Memory B cell (primary cell): ENCODE measurements around the gene CEP76.
A peak's percentile ranks its signal among the peaks of the same experiment; 100 is the strongest.

ENCODE experiments used
- ATAC-seq: fragments of 150-1000 bp; cut with Tn5 transposase; 2 replicates; pipeline ENCODE4 v1.10.0; 2021; ENCODE audit warnings: low read depth, mild to moderate bottlenecking, moderate library complexity
- DNase-seq, 2 donors: peaks; one replicate each; pipeline ENCODE4 v3.0.0; 2022; ENCODE audit warnings: low spot score in 2 of 2
- H3K27ac Mint-ChIP-seq: one replicate; pipeline ENCODE4 v1.8.0; 2022; ENCODE audit warnings: mild to moderate bottlenecking, moderate library complexity, mixed read lengths
- H3K27me3 Mint-ChIP-seq: one replicate; pipeline ENCODE4 v1.8.0; 2022; ENCODE audit warnings: mixed read lengths
- H3K36me3 Mint-ChIP-seq: one replicate; pipeline ENCODE4 v1.8.0; 2022; ENCODE audit warnings: mild to moderate bottlenecking, mixed read lengths
- H3K4me1 Mint-ChIP-seq: one replicate; pipeline ENCODE4 v1.8.0; 2022; ENCODE audit warnings: mixed read lengths
- H3K4me3 Mint-ChIP-seq: one replicate; pipeline ENCODE4 v1.8.0; 2022; ENCODE audit warnings: mild to moderate bottlenecking, moderate library complexity, mixed read lengths
- H3K9me3 Mint-ChIP-seq: one replicate; pipeline ENCODE4 v1.8.0; 2022; ENCODE audit warnings: mixed read lengths

Gene CEP76

GRCh38 chr18:12679183-12679786 is 23.2 kb downstream of the CEP76 start:
- Mint-ChIP-seq H3K4me1 (no peaks in the 10 kb centered on the region), H3K9me3 (no peaks in the 10 kb centered on the region), H3K27ac (no peak overlapping the region), H3K36me3 (peaks cover 14% of the 10 kb centered on the region), H3K4me3 (no peak overlapping the region), H3K27me3 (no peaks in the 10 kb centered on the region)
- ATAC-seq (no peak), DNase-seq (no peak)

GRCh38 chr18:12668041-12668440 is 34.5 kb downstream of the CEP76 start:
- H3K4me3 Mint-ChIP-seq: no peak overlapping the region
- no peak overlapping the region for H3K27ac Mint-ChIP-seq
- H3K9me3 Mint-ChIP-seq: no peaks in the 10 kb centered on the region
- ATAC-seq (no peak), DNase-seq (no peak)
- H3K36me3 Mint-ChIP-seq: no peaks in the 10 kb centered on the region
- H3K27me3 Mint-ChIP-seq: no peaks in the 10 kb centered on the region
- H3K4me1 Mint-ChIP-seq: no peaks in the 10 kb centered on the region

DNA sequence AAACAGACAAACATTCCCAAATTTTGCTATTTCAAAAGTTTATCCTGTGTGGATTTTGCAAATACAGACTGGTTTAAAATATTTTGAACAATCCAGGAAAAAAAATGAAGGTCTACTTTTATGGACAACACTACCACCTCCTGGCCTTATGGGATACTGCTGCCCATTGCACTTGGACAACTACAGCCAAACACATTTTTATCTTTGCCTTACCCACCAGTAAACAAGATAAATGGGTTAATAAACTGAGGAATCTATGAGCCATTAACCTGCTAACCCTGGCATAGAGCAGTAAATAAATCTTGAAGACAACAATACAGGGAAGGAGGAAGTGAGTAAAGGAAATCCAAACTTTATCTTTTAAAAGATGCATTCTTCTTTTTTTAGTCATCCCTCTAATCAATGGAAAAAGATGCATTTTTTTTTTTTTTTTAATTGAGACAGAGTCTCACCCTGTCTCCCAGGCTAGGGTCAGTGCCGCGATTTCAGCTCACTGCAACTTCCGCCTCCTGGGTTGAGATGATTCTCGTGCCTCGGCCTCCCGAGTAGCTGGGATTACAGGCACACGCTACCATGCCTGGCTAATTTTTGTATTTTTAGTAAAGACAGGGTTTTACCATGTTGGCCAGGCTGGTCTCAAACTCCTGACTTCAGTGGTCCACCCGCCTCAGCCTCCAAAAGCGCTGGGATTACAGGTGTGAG is 42.5 kb downstream of the CEP76 start:
- Mint-ChIP-seq H3K36me3 (no peaks in the 10 kb centered on the region), H3K9me3 (no peaks in the 10 kb centered on the region), H3K27ac (no peak overlapping the region), H3K27me3 (peaks cover under 1% of the 10 kb centered on the region), H3K4me3 (no peak overlapping the region), H3K4me1 (peaks cover 8% of the 10 kb centered on the region)
- peak; percentile 23 to 30 for DNase-seq
- peak; percentile 38 for ATAC-seq

DNA sequence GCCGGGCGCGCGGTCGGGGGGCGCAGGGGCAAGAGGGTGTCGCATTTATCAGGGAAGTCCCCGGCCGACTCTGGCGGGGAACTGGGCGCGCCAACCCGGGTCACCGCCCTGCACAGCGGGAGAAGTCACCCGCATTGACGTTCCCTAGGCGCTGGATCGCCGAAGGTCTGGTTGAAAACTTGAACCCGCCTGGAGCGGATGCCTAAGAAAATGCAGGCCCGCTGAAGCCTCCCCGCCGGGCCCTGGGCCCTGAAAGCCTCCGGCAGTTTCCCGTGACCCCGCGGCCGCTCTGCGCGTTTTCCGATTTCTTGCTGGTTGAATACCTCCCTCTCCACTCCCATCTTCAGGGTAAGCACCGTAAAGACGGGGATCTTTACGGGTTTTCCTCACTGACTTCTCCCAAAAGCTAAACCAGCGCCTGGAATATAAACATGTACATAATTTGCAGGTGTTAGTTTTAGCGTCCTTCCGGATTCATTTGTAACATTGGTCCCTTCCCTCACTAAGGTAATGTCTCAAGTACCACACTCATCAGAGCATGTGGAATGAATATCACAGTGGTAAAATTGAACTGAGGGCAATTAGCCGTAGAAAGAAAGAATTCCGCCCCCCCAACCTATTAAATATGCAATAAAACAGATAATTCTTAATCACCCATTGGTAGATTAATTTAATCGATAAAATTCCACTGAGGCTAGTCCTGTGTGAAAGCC is 43.9 kb downstream of the CEP76 start:
- DNase-seq (peak in 1 of 2 donors; percentile 11), ATAC-seq (peak; percentile 39)
- peaks cover 8% of the 10 kb centered on the region for H3K4me1 Mint-ChIP-seq
- H3K27ac Mint-ChIP-seq: no peak overlapping the region
- no peaks in the 10 kb centered on the region for H3K9me3 Mint-ChIP-seq
- peak overlapping the region; percentile 90 for H3K4me3 Mint-ChIP-seq
- no peaks in the 10 kb centered on the region for H3K36me3 Mint-ChIP-seq
- H3K27me3 Mint-ChIP-seq: peaks cover 1% of the 10 kb centered on the region

DNA sequence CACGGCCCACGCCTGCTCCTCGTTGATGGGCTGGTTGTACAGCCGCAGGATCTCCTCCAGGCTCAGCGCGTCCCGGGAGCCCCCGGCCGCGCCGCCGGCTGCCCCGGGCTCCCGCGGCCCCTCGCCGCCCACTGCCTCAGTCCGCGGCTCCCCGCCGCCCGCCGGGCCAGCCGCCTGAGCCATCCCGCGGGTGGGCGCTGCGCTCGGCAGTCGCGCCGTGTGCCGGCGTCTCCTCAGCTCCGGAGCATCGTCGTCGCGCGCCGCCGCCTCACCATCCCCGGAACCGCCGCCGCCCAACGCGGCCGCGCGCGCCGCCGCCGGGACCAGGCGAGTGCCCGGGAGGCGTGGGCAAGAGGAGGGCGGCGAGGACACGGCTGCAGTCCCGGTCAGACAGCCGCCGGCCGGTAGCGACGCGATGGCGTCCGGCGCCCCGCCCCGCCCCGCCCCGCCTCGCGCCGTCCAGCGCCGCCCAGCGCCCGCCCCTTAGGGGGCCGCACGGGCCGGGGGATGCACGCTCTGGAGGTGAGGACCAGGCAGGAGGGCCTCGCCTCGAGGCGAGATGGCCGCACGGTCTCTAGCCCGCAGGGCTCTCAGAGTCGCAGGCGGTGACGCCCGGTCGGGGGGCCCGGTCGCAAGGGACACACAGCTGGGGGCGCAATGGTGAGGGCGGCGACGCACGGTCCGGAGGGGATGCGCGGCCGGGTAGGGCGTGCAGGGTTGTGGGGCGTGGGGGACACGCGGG is 44.7 kb downstream of the CEP76 start, which contains the start of gene SPIRE1:
TSS of gene SPIRE1 (minus strand) at position 424 of the 742 bp plus-strand sequence. CDS start at position 183, 241 bp downstream.
- H3K9me3 Mint-ChIP-seq: no peaks in the 10 kb centered on the region
- H3K36me3 Mint-ChIP-seq: no peaks in the 10 kb centered on the region
- ATAC-seq (peak; percentile 59), DNase-seq (peak in 1 of 2 donors; percentile 50)
- peaks cover 8% of the 10 kb centered on the region for H3K4me1 Mint-ChIP-seq
- no peak within 1 kb of the TSS for H3K27ac Mint-ChIP-seq
- peak within 1 kb of the TSS; percentile 90 for H3K4me3 Mint-ChIP-seq
- peaks cover 4% of the 10 kb centered on the region for H3K27me3 Mint-ChIP-seq

GRCh38 chr18:12656938-12657683 is 45.4 kb downstream of the CEP76 start:
- peak; percentile 63 for ATAC-seq
- peak overlapping the region; percentile 31 for H3K4me3 Mint-ChIP-seq
- DNase-seq: peak; percentile 14 to 28
- no peaks in the 10 kb centered on the region for H3K36me3 Mint-ChIP-seq
- H3K4me1 Mint-ChIP-seq: peaks cover 8% of the 10 kb centered on the region
- H3K9me3 Mint-ChIP-seq: no peaks in the 10 kb centered on the region
- peaks cover 6% of the 10 kb centered on the region for H3K27me3 Mint-ChIP-seq
- H3K27ac Mint-ChIP-seq: no peak overlapping the region

GRCh38 chr18:12656605-12656937 is 46.0 kb downstream of the CEP76 start:
- H3K9me3 Mint-ChIP-seq: no peaks in the 10 kb centered on the region
- peaks cover 8% of the 10 kb centered on the region for H3K4me1 Mint-ChIP-seq
- DNase-seq (no peak), ATAC-seq (no peak)
- no peaks in the 10 kb centered on the region for H3K36me3 Mint-ChIP-seq
- H3K27ac Mint-ChIP-seq: no peak overlapping the region
- H3K4me3 Mint-ChIP-seq: peak overlapping the region; percentile 31
- H3K27me3 Mint-ChIP-seq: peaks cover 8% of the 10 kb centered on the region

- Mint-ChIP-seq H3K9me3 (no peaks in the 10 kb centered on the region), H3K27me3 (peaks cover 12% of the 10 kb centered on the region), H3K4me3 (no peak overlapping the region), H3K36me3 (no peaks in the 10 kb centered on the region), H3K27ac (no peak overlapping the region), H3K4me1 (peaks cover 8% of the 10 kb centered on the region)
- DNase-seq: no peak
- ATAC-seq: no peak
These were observed 47.6 kb downstream of the CEP76 start for GRCh38 chr18:12654971-12655370.

- Mint-ChIP-seq H3K36me3 (no peaks in the 10 kb centered on the region), H3K4me1 (peaks cover 3% of the 10 kb centered on the region), H3K9me3 (no peaks in the 10 kb centered on the region), H3K27ac (no peak overlapping the region), H3K27me3 (peaks cover 12% of the 10 kb centered on the region), H3K4me3 (no peak overlapping the region)
- DNase-seq (no peak), ATAC-seq (no peak)
These were observed 49.6 kb downstream of the CEP76 start for GRCh38 chr18:12652861-12653401.

GRCh38 chr18:12651651-12652050 is 50.9 kb downstream of the CEP76 start:
- Mint-ChIP-seq H3K4me3 (no peak overlapping the region), H3K36me3 (no peaks in the 10 kb centered on the region), H3K4me1 (peaks cover 1% of the 10 kb centered on the region), H3K27me3 (peaks cover 12% of the 10 kb centered on the region), H3K9me3 (no peaks in the 10 kb centered on the region), H3K27ac (no peak overlapping the region)
- ATAC-seq: no peak
- no peak for DNase-seq

DNA sequence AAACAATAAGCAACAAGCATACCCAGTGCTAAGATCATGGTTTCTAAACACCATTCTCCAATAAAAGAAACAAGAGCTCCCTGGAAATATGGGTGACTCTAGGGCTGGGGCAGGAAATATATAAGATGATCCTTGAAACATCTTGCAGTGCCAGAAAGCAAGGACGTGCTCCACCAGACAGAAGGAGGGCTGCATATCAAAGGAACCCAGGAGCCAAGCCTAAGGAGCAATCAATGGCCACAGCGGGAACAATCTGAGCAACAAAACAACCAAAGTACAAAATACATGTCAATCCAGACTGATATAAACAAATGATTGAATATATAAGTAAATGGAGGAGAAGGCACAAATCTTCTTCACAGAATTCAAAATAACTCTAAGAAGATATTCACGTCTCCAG is 54.8 kb downstream of the CEP76 start:
- DNase-seq (no peak), ATAC-seq (no peak)
- Mint-ChIP-seq H3K27ac (no peak overlapping the region), H3K4me1 (no peaks in the 10 kb centered on the region), H3K9me3 (no peaks in the 10 kb centered on the region), H3K27me3 (peaks cover 11% of the 10 kb centered on the region), H3K36me3 (no peaks in the 10 kb centered on the region), H3K4me3 (no peak overlapping the region)

GRCh38 chr18:12645751-12646203 is 56.7 kb downstream of the CEP76 start:
- DNase-seq (no peak), ATAC-seq (no peak)
- Mint-ChIP-seq H3K27me3 (peaks cover 6% of the 10 kb centered on the region), H3K4me1 (no peaks in the 10 kb centered on the region), H3K36me3 (no peaks in the 10 kb centered on the region), H3K4me3 (no peak overlapping the region), H3K27ac (no peak overlapping the region), H3K9me3 (no peaks in the 10 kb centered on the region)

- H3K4me3 Mint-ChIP-seq: no peak overlapping the region
- peaks cover 6% of the 10 kb centered on the region for H3K27me3 Mint-ChIP-seq
- DNase-seq: no peak
- no peaks in the 10 kb centered on the region for H3K9me3 Mint-ChIP-seq
- H3K27ac Mint-ChIP-seq: no peak overlapping the region
- no peak for ATAC-seq
- H3K4me1 Mint-ChIP-seq: no peaks in the 10 kb centered on the region
- no peaks in the 10 kb centered on the region for H3K36me3 Mint-ChIP-seq
These were observed 57.3 kb downstream of the CEP76 start for GRCh38 chr18:12645254-12645653.
